ENCODE measurements around the gene TMEM106B. TPM values are rescaled to one million over a fixed set of nuclear protein-coding genes. Genes with fewer than 3 reads are reported as not detected.

TMEM106B gene
- total and polyA plus RNA-seq, 2 of the 4 experiments (the other 2 are of a cell fraction) = 24.7 to 59.5 TPM

- H3K9ac ChIP-seq (ENCODE audit: low read depth, low read length) = no peak overlapping the region
- H2AK9ac ChIP-seq (replicated peaks; ENCODE audit: low read depth, low read length, poor library complexity) = no peak overlapping the region
- H2BK120ac ChIP-seq (ENCODE audit: low read depth, low read length) = no peak overlapping the region
- H2BK20ac ChIP-seq (ENCODE audit: low read depth, low read length) = no peak overlapping the region
- H3K14ac ChIP-seq (replicated peaks; ENCODE audit: low read depth, low read length) = no peak overlapping the region
- dilution Hi-C loops (cut with HindIII; ENCODE audit: low sequenced_read_pairs, unreplicated experiment) = no loop called here
- H3K27ac ChIP-seq (ENCODE audit: insufficient read depth, low read length) = no peak overlapping the region
- no peaks in the 10 kb centered on the region for H3K36me3 ChIP-seq (ENCODE audit: control insufficient read depth, insufficient read depth, low read length)
- POLR2A ChIA-PET (ENCODE audit: unreplicated experiment) = no interaction called here
- H2AK5ac ChIP-seq (ENCODE audit: low read depth, low read length) = no peak overlapping the region
- no peaks in the 10 kb centered on the region for H3K27me3 ChIP-seq (ENCODE audit: control insufficient read depth, insufficient read depth, low read length)
- H3K18ac ChIP-seq (ENCODE audit: low read depth, low read length) = no peak overlapping the region
- H4K5ac ChIP-seq (ENCODE audit: low read depth, low read length) = no peak overlapping the region
- no peak overlapping the region for H3K56ac ChIP-seq (ENCODE audit: extremely low read depth, insufficient read depth, low read length)
- peak overlapping the region; percentile 24; the same call in 1 of the 2 replicates for H3K4me3 ChIP-seq (ENCODE audit: insufficient read depth, low read depth, low read length)
- no peak overlapping the region for H4K91ac ChIP-seq (ENCODE audit: insufficient read depth, low read depth, low read length)
- no peak overlapping the region for H2AFZ ChIP-seq (replicated peaks; ENCODE audit: low read length, poor library complexity)
- no peak overlapping the region for H3K4ac ChIP-seq (ENCODE audit: low read depth, low read length)
- H4K20me1 ChIP-seq (ENCODE audit: insufficient read depth, low read length) = no peaks in the 10 kb centered on the region
- H4K8ac ChIP-seq (ENCODE audit: low read depth in 2 of 2, low read length in 2 of 2) = no peak overlapping the region
- H2BK15ac ChIP-seq (ENCODE audit: low read depth, low read length) = no peak overlapping the region
- in situ Hi-C loops (cut with MboI; ENCODE audit: low sequenced_read_pairs) = no loop called here
- H3K4me2 ChIP-seq (ENCODE audit: low read depth, low read length) = peak overlapping the region; percentile 72
- DNase-seq = peak; percentile 39
- WGBS, 2 experiments (ENCODE audit: extremely low coverage in 2 of 2, insufficient read length in 1 of 2) = 71% methylated on average over 1 of the region's 2 CpGs; no CpG with 5 or more reads in 1 of the 2 experiments
- H3K9me1 ChIP-seq (ENCODE audit: insufficient read depth, low read length) = no peaks in the 10 kb centered on the region
- H2BK5ac ChIP-seq (ENCODE audit: low read depth, low read length, poor library complexity, severe bottlenecking) = no peak overlapping the region
- H3K23ac ChIP-seq (ENCODE audit: low read depth, low read length) = no peak overlapping the region
- CTCF ChIA-PET = no interaction called here
- BruUV-seq (replicated peaks) = no TSS peak
- TF ChIP-seq USF2 (IDR thresholded peaks at IDR 0.05; ENCODE audit: low read depth, low read length) = no peak
- no peak for TF ChIP-seq SMC3 (IDR thresholded peaks at IDR 0.05; ENCODE audit: low read depth, low read length)
- TF ChIP-seq MAZ (IDR thresholded peaks at IDR 0.05; ENCODE audit: borderline replicate concordance, low read depth, low read length) = no peak
- TF ChIP-seq BHLHE40 (IDR thresholded peaks at IDR 0.05; ENCODE audit: low read depth, low read length) = no peak
- TF ChIP-seq NFE2L2 (IDR thresholded peaks at IDR 0.05; ENCODE audit: low read depth, low read length) = no peak
- no peak for TF ChIP-seq MXI1 (IDR thresholded peaks at IDR 0.05; ENCODE audit: borderline replicate concordance, low read depth, low read length)
- no peak for TF ChIP-seq ELK1 (IDR thresholded peaks at IDR 0.05; ENCODE audit: borderline replicate concordance, low read depth, low read length)
- H3K9me3 ChIP-seq (ENCODE audit: control insufficient read depth, insufficient read depth, low read length) = no peaks in the 10 kb centered on the region
- H3K4me1 ChIP-seq (ENCODE audit: control insufficient read depth, insufficient read depth, low read length) = no peaks in the 10 kb centered on the region
- intact Hi-C loops (cut with micrococcal nuclease) = no loop called here
- peak; percentile 56 for ATAC-seq (ENCODE audit: low read depth)
- no peaks in the 10 kb centered on the region for H3K79me1 ChIP-seq (ENCODE audit: low read depth in 1 of 2, low read length in 2 of 2)
Measured at GRCh38 chr7:12257582-12257981, 46.5 kb downstream of the TMEM106B start.

All from IMR-90 (cell line).